ENCODE data around the gene SERTM1. TPM values are rescaled to one million over a fixed set of nuclear protein-coding genes. Genes with fewer than 3 reads are reported as not detected.

Gene SERTM1
- total RNA-seq, 4 donors from 2014 or later: 0.13 TPM; not detected in 3

- no peak overlapping the region for H3K4me3 ChIP-seq
- H3K36me3 ChIP-seq: no peaks in the 10 kb centered on the region
- ATAC-seq: no peak
- TF ChIP-seq EP300 (IDR thresholded peaks at IDR 0.05) (no peak), CTCF (IDR thresholded peaks at IDR 0.05) (no peak), POLR2A (IDR thresholded peaks at IDR 0.05) (no peak), POLR2AphosphoS5 (IDR thresholded peaks at IDR 0.05) (no peak)
- no peak overlapping the region for H3K27ac ChIP-seq
- H3K9me3 ChIP-seq: no peaks in the 10 kb centered on the region
- no peaks in the 10 kb centered on the region for H3K4me1 ChIP-seq
- no peaks in the 10 kb centered on the region for H3K27me3 ChIP-seq
- 93 to 100% methylated on average over 1 of the region's 1 CpG for WGBS, 2 donors (ENCODE audit: low coverage in 1 of 2)
These were observed 23.2 kb upstream of the SERTM1 start for GRCh38 chr13:36650611-36651010.

- H3K27ac ChIP-seq: no peak overlapping the region
- no peak for ATAC-seq
- H3K4me3 ChIP-seq: no peak overlapping the region
- no peak for TF ChIP-seq POLR2A (IDR thresholded peaks at IDR 0.05)
- TF ChIP-seq POLR2AphosphoS5 (IDR thresholded peaks at IDR 0.05): no peak
- no peak for TF ChIP-seq CTCF (IDR thresholded peaks at IDR 0.05)
- TF ChIP-seq EP300 (IDR thresholded peaks at IDR 0.05): no peak
- peaks cover 8% of the 10 kb centered on the region for H3K27me3 ChIP-seq
- H3K9me3 ChIP-seq: no peaks in the 10 kb centered on the region
- H3K4me1 ChIP-seq: no peaks in the 10 kb centered on the region
- WGBS, 2 donors (ENCODE audit: low coverage in 1 of 2): 68 to 75% methylated on average over 3 of the region's 3 CpGs
- H3K36me3 ChIP-seq: no peaks in the 10 kb centered on the region
These were observed 8.2 kb upstream of the SERTM1 start for GRCh38 chr13:36665630-36666029.

- Histone ChIP-seq H3K27ac (no peak overlapping the region), H3K36me3 (no peaks in the 10 kb centered on the region), H3K4me3 (no peak overlapping the region), H3K27me3 (peaks cover 9% of the 10 kb centered on the region), H3K4me1 (no peaks in the 10 kb centered on the region), H3K9me3 (no peaks in the 10 kb centered on the region)
- WGBS, 2 donors (ENCODE audit: low coverage in 1 of 2): 7 to 31% methylated on average over 7 to 9 of the region's 9 CpGs
- TF ChIP-seq POLR2AphosphoS5 (IDR thresholded peaks at IDR 0.05) (no peak), EP300 (IDR thresholded peaks at IDR 0.05) (no peak), POLR2A (IDR thresholded peaks at IDR 0.05) (no peak), CTCF (IDR thresholded peaks at IDR 0.05) (no peak)
- no peak for ATAC-seq
These were observed 7.2 kb upstream of the SERTM1 start for GRCh38 chr13:36666477-36667229.

GRCh38 chr13:36668316-36668715 is 5.5 kb upstream of the SERTM1 start:
- no peaks in the 10 kb centered on the region for H3K36me3 ChIP-seq
- H3K27me3 ChIP-seq: peaks cover 25% of the 10 kb centered on the region
- H3K4me3 ChIP-seq: no peak overlapping the region
- ATAC-seq: no peak
- H3K9me3 ChIP-seq: no peaks in the 10 kb centered on the region
- WGBS, 2 donors (ENCODE audit: low coverage in 1 of 2): 68 to 81% methylated on average over 2 of the region's 2 CpGs
- no peak overlapping the region for H3K27ac ChIP-seq
- TF ChIP-seq POLR2A (IDR thresholded peaks at IDR 0.05) (no peak), EP300 (IDR thresholded peaks at IDR 0.05) (no peak), CTCF (IDR thresholded peaks at IDR 0.05) (no peak), POLR2AphosphoS5 (IDR thresholded peaks at IDR 0.05) (no peak)
- H3K4me1 ChIP-seq: no peaks in the 10 kb centered on the region

GRCh38 chr13:36673352-36673751 is 468 bp upstream of the SERTM1 start:
- WGBS, 2 donors (ENCODE audit: low coverage in 1 of 2): 44% methylated on average over 9 of the region's 11 CpGs; no CpG with 5 or more reads in 1 of the 2 donors
- peaks cover 0 to 10% (median 0%) of the 10 kb centered on the region in 3 donors for H3K4me1 ChIP-seq
- H3K4me3 ChIP-seq: peak overlapping the region in 1 of 2 donors; percentile 31
- ATAC-seq: no peak
- H3K9me3 ChIP-seq: no peaks in the 10 kb centered on the region
- TF ChIP-seq POLR2AphosphoS5 (IDR thresholded peaks at IDR 0.05) (no peak), POLR2A (IDR thresholded peaks at IDR 0.05) (no peak), EP300 (IDR thresholded peaks at IDR 0.05) (no peak), CTCF (IDR thresholded peaks at IDR 0.05) (no peak)
- H3K27ac ChIP-seq: no peak overlapping the region
- no peaks in the 10 kb centered on the region for H3K36me3 ChIP-seq
- H3K27me3 ChIP-seq: peaks cover 46% of the 10 kb centered on the region

All from gastroesophageal sphincter (tissue), 4 donors.